ENCODE data around the gene PJVK.

The PJVK gene

DNA sequence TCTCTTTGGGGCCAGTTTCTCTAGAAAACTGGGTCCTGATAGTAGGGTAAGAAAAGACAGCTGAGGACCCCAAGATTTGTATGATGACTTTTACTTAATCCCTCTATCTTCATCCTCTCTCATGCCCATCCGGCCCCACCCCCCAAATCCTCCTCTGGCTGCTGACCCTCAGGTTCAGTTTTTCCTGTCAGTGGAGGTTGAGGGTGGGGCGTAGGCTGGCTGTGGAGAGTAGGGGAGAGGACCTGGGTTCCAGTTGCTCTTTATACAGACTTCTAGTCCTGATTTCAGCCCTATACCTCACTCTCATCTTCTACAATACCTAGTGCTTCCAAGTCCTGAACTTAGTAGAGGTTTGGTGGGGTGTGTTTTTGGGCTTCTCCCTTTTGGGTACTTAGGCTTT is 57.5 kb downstream of the PJVK start:
- DNase-seq (ENCODE audit: low read depth), result no peak
- H3K4me3 ChIP-seq (ENCODE audit: low read length), result no peak overlapping the region
- TF ChIP-seq, protein P1, sequence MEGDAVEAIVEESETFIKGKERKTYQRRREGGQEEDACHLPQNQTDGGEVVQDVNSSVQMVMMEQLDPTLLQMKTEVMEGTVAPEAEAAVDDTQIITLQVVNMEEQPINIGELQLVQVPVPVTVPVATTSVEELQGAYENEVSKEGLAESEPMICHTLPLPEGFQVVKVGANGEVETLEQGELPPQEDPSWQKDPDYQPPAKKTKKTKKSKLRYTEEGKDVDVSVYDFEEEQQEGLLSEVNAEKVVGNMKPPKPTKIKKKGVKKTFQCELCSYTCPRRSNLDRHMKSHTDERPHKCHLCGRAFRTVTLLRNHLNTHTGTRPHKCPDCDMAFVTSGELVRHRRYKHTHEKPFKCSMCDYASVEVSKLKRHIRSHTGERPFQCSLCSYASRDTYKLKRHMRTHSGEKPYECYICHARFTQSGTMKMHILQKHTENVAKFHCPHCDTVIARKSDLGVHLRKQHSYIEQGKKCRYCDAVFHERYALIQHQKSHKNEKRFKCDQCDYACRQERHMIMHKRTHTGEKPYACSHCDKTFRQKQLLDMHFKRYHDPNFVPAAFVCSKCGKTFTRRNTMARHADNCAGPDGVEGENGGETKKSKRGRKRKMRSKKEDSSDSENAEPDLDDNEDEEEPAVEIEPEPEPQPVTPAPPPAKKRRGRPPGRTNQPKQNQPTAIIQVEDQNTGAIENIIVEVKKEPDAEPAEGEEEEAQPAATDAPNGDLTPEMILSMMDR (IDR thresholded peaks at IDR 0.05; ENCODE audit: insufficient read depth, low read depth, low read length, missing control alignments), result no peak

DNA sequence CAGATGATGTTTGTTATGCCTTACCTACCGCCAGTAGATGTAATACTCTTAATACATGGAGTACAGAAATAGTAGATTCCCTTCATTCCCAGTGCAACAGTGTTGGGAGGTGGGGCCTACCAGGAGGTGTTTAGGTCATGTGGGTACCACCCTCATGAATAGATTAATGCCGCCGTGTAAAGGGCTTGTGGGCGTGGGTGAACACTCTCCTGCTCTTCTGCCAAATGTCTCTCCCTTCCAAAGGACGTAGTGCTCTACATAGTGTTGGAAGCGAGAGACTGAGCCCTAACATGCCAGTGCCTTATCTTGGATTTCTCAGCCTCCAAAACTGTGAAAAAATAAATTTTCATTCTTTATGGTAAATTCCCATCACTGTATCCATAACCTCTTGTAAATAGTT is 59.2 kb downstream of the PJVK start:
- TF ChIP-seq, protein P1 (IDR thresholded peaks at IDR 0.05; ENCODE audit: insufficient read depth, low read depth, low read length, missing control alignments), result no peak
- DNase-seq (ENCODE audit: low read depth), result no peak
- no peak overlapping the region for H3K4me3 ChIP-seq (ENCODE audit: low read length)
